Stimulated activated naive CD8-positive, alpha-beta T cell treated with anti-CD3 and anti-CD28 coated beads, Interleukin-15, amount 100 ng/mL, for 72 hours (primary cell): ENCODE results near the gene C6orf47.

Experiments used
- ATAC-seq: fragments of 150-1000 bp; cut with Tn5 transposase; 2 replicates; pipeline ENCODE4 v1.10.0; 2021; ENCODE audit warnings: mild to moderate bottlenecking, moderate library complexity
- DNase-seq, 2 donors: peaks; one replicate each; pipeline ENCODE4 v3.0.0; 2021 to 2022
- H3K27ac Mint-ChIP-seq, 2 donors: one replicate each; pipeline ENCODE4 v1.8.0; 2022; ENCODE audit warnings: mild to moderate bottlenecking in 2 of 2, mixed read lengths in 2 of 2, moderate library complexity in 2 of 2
- H3K27me3 Mint-ChIP-seq: one replicate; pipeline ENCODE4 v1.8.0; 2022; ENCODE audit warnings: mixed read lengths
- H3K4me1 Mint-ChIP-seq: one replicate; pipeline ENCODE4 v1.8.0; 2022; ENCODE audit warnings: mild to moderate bottlenecking, mixed read lengths
- H3K4me3 Mint-ChIP-seq, 2 donors: one replicate each; pipeline ENCODE4 v1.8.0; 2022; ENCODE audit warnings: mild to moderate bottlenecking in 2 of 2, mixed read lengths in 2 of 2, moderate library complexity in 1 of 2
- H3K9me3 Mint-ChIP-seq, 2 donors: one replicate each; pipeline ENCODE4 v1.8.0; 2022; ENCODE audit warnings: mixed read lengths in 2 of 2

Gene C6orf47

GRCh38 chr6:31666337-31666965 lies 5.9 kb upstream of the C6orf47 start:
- Mint-ChIP-seq H3K27me3 (no peaks in the 10 kb centered on the region), H3K4me1 (peaks cover 66% of the 10 kb centered on the region), H3K27ac (peak overlapping the region; percentile 98 to 99), H3K9me3 (no peaks in the 10 kb centered on the region), H3K4me3 (peak overlapping the region; percentile 87 to 97)
- no peak for ATAC-seq
- DNase-seq = no peak

DNA sequence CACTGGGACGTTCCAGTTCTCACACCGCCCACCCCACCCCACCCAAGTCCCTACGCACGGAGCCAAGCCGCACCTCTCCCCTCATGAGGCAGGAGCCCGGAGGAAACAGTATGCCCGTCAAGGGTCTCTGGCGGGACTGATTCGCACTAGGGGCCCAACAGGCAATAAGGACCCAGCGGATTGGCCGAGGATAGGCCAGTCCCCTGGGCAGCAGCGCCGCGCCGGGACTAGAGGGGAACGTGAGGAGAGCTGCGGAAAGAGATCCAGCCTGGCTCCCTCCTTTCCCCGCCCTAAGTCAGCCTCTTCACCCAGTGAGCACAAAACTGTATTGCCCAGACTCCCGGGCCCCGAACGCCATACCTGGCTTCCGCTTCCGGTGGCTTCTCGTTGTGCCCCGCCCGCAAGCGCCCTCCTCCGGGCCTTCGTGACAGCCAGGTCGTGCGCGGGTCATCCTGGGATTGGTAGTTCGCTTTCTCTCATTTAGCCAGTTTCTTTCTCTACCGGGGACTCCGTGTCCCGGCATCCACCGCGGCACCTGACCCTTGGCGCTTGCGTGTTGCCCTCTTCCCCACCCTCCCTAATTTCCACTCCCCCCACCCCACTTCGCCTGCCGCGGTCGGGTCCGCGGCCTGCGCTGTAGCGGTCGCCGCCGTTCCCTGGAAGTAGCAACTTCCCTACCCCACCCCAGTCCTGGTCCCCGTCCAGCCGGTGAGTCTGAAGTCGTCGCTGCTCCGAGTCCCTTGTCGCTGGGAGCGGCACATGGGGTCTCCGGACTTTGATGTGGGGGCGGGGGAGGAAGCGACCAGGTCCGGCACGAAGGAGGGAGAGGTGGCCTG lies 5.1 kb upstream of the C6orf47 start, which contains the start of gene CSNK2B:
Gene CSNK2B (plus strand): TSS at position 580 of the 836 bp plus-strand sequence. CDS start 752 bp downstream, outside the sequence.
- Mint-ChIP-seq H3K27me3 (no peaks in the 10 kb centered on the region), H3K9me3 (no peaks in the 10 kb centered on the region), H3K27ac (peak within 1 kb of the TSS; percentile 98 to 99), H3K4me3 (peak within 1 kb of the TSS; percentile 87 to 97), H3K4me1 (peaks cover 73% of the 10 kb centered on the region)
- DNase-seq = peak; percentile 98
- ATAC-seq = peak; percentile 87

GRCh38 chr6:31664790-31665500 lies 4.4 kb upstream of the C6orf47 start, which contains the start of gene GPANK1:
TSS of gene GPANK1 (minus strand) at chr6:31664997. CDS start at chr6:31664478, 519 bp downstream.
- peaks cover 77% of the 10 kb centered on the region for H3K4me1 Mint-ChIP-seq
- H3K27ac Mint-ChIP-seq = peak within 1 kb of the TSS; percentile 98 to 99

GRCh38 chr6:31663961-31664789 lies 3.6 kb upstream of the C6orf47 start:
- no peak for DNase-seq
- no peaks in the 10 kb centered on the region for H3K27me3 Mint-ChIP-seq
- no peak for ATAC-seq
- peak overlapping the region; percentile 98 to 99 for H3K27ac Mint-ChIP-seq
- peak overlapping the region; percentile 87 to 97 for H3K4me3 Mint-ChIP-seq
- H3K9me3 Mint-ChIP-seq = no peaks in the 10 kb centered on the region
- H3K4me1 Mint-ChIP-seq = peaks cover 85% of the 10 kb centered on the region

More at GRCh38 chr6:31664790-31665500, 4.4 kb upstream of the C6orf47 start, which contains the start of gene GPANK1:
- Mint-ChIP-seq H3K27me3 (no peaks in the 10 kb centered on the region), H3K9me3 (no peaks in the 10 kb centered on the region), H3K4me3 (peak within 1 kb of the TSS; percentile 87 to 97)
- DNase-seq (peak; percentile 84 to 92), ATAC-seq (peak; percentile 50)

- H3K4me1 Mint-ChIP-seq = peaks cover 86% of the 10 kb centered on the region
- DNase-seq = no peak
- no peaks in the 10 kb centered on the region for H3K27me3 Mint-ChIP-seq
These were observed 2.8 kb upstream of the C6orf47 start for GRCh38 chr6:31663126-31663960.

DNA sequence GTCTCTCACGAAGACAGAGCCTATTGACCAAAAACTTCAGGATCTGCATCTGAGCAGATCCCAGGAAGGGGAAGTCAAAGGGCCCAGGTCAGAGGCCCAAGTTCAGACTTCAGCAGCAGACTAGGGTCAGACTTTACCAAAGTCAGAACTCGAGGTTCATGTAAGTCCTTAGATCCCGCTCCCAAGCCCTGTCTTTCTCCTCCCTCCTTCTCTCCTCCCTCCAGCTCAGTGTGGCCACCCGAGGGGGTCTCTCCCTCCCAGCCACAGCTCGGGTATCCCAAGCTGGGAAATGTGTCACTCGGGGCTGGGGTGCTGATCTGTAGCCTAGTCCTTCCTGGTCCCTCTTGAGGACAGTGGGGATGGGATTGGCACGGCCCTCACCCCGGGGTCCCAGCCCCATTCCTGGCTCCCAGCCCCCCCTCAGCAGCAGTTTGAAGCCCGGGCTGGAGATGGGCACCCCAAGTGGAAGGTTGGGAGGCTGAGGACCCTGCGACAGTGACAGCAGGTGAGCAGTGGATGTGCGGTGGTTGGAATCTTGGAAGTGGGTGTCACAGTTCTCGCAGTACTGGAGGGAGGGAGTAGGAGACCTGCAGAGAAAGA lies 1.6 kb upstream of the C6orf47 start:
- Mint-ChIP-seq H3K4me1 (peaks cover 86% of the 10 kb centered on the region), H3K27ac (peak overlapping the region in 1 of 2 donors; percentile 90), H3K27me3 (no peaks in the 10 kb centered on the region), H3K9me3 (no peaks in the 10 kb centered on the region), H3K4me3 (peak overlapping the region; percentile 51 to 66)
- ATAC-seq = no peak
- DNase-seq = no peak

More at GRCh38 chr6:31663126-31663960, 2.8 kb upstream of the C6orf47 start:
- H3K9me3 Mint-ChIP-seq = no peaks in the 10 kb centered on the region
- H3K4me3 Mint-ChIP-seq = peak overlapping the region; percentile 87 to 97
- ATAC-seq = no peak
- peak overlapping the region; percentile 57 to 84 for H3K27ac Mint-ChIP-seq

- H3K27me3 Mint-ChIP-seq = no peaks in the 10 kb centered on the region
- peak overlapping the region in 1 of 2 donors; percentile 55 for H3K27ac Mint-ChIP-seq
- H3K4me3 Mint-ChIP-seq = peak overlapping the region; percentile 94
- ATAC-seq = no peak
- DNase-seq = no peak
- H3K4me1 Mint-ChIP-seq = peaks cover 84% of the 10 kb centered on the region
- no peaks in the 10 kb centered on the region for H3K9me3 Mint-ChIP-seq
These were observed 915 bp upstream of the C6orf47 start for GRCh38 chr6:31661262-31662123.

- DNase-seq = peak; percentile 30 to 37
- no peaks in the 10 kb centered on the region for H3K27me3 Mint-ChIP-seq
- H3K4me1 Mint-ChIP-seq = peaks cover 87% of the 10 kb centered on the region
- peak overlapping the region; percentile 89 for H3K27ac Mint-ChIP-seq
- ATAC-seq = peak; percentile 51
- H3K9me3 Mint-ChIP-seq = no peaks in the 10 kb centered on the region
- peak overlapping the region; percentile 94 for H3K4me3 Mint-ChIP-seq
These were observed 763 bp downstream of the C6orf47 start for GRCh38 chr6:31659649-31660380.

GRCh38 chr6:31658983-31659648 lies 1.5 kb downstream of the C6orf47 start:
- DNase-seq (no peak), ATAC-seq (no peak)
- Mint-ChIP-seq H3K9me3 (no peaks in the 10 kb centered on the region), H3K4me3 (peak overlapping the region; percentile 94), H3K27me3 (no peaks in the 10 kb centered on the region), H3K4me1 (peaks cover 80% of the 10 kb centered on the region), H3K27ac (peak overlapping the region; percentile 44 to 89)

GRCh38 chr6:31658158-31658688 lies 2.4 kb downstream of the C6orf47 start:
- Mint-ChIP-seq H3K9me3 (no peaks in the 10 kb centered on the region), H3K4me3 (peak overlapping the region; percentile 94), H3K27me3 (no peaks in the 10 kb centered on the region), H3K27ac (peak overlapping the region; percentile 64 to 85), H3K4me1 (peaks cover 72% of the 10 kb centered on the region)
- DNase-seq (no peak), ATAC-seq (no peak)

- peak overlapping the region; percentile 54 to 85 for H3K27ac Mint-ChIP-seq
- H3K9me3 Mint-ChIP-seq = no peaks in the 10 kb centered on the region
- H3K4me3 Mint-ChIP-seq = peak overlapping the region; percentile 94
- peaks cover 71% of the 10 kb centered on the region for H3K4me1 Mint-ChIP-seq
- H3K27me3 Mint-ChIP-seq = no peaks in the 10 kb centered on the region
- ATAC-seq (peak; percentile 45), DNase-seq (peak in 1 of 2 donors; percentile 50)
These were observed 3.0 kb downstream of the C6orf47 start for GRCh38 chr6:31657406-31658157.
